Rectal smooth muscle tissue (tissue), 1 donor: ENCODE measurements around the gene CTRB2.
"Not testable (repeated sequence)": the region's sequence is repeated elsewhere in the genome, so short reads cannot be mapped to it uniquely, and the experiment has no call there.

Source experiments
- H3K27ac ChIP-seq: one replicate; pipeline ENCODE4 v1.7.0; 2013; ENCODE audit warnings: low read depth, low read length, inconsistent platforms
- H3K27me3 ChIP-seq: one replicate; pipeline ENCODE4 v1.7.0; 2013; ENCODE audit warnings: low read length; ENCODE audit not compliant: control insufficient read depth, insufficient read depth
- H3K36me3 ChIP-seq: one replicate; pipeline ENCODE4 v1.7.0; 2013; ENCODE audit warnings: low read length; ENCODE audit not compliant: control insufficient read depth, insufficient read depth
- H3K4me1 ChIP-seq: one replicate; pipeline ENCODE4 v1.7.0; 2013; ENCODE audit warnings: low read length; ENCODE audit not compliant: control insufficient read depth, insufficient read depth
- H3K4me3 ChIP-seq: one replicate; pipeline ENCODE4 v1.7.0; 2013; ENCODE audit warnings: low read length
- H3K9ac ChIP-seq: one replicate; pipeline ENCODE4 v1.7.0; 2013; ENCODE audit warnings: low read length

The CTRB2 gene

DNA sequence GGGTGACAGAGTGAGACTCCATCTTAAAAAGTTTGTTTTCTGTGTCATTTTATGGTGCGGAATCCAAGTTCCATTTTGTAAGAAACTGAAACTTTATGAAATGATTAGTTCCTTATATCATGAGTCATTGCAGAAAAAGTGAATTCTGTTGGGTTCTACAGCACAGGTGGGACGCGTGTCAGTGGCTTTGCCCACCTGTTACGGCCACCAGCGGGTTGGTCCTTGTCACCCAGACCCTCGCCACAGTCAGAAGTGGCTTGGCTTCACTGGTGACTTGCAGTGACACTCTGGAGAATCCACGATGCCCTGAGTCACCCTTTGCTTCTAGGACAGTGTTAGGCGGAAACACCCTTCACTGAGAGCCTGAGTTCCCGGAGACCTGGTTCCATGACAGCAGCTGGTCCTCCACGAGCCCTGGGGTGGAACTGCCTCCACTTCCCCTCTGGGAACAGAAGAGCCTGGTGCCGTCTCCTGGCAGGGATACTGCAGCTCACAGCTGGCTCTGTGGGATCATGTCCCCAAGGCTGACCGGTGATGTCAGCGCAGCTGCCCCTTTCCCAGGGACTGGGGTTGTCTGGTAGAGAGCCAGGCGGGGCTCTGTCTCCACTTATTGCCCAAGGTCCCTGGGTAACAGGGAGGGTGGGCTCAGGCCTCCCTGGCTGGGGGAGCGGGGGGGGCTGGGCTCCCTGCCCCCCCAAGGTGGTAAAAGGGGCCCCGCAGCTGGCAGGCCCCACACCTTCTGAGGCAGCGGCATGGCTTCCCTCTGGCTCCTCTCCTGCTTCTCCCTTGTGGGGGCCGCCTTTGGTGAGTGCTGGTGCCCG is 11.5 kb upstream of the CTRB2 start, which contains the start of gene CTRB1:
TSS of gene CTRB1 (plus strand) at position 733 of the 821 bp plus-strand sequence. CDS start at position 753, 20 bp downstream.
- Histone ChIP-seq H3K9ac (no peak within 1 kb of the TSS), H3K27ac (no peak within 1 kb of the TSS)

DNA sequence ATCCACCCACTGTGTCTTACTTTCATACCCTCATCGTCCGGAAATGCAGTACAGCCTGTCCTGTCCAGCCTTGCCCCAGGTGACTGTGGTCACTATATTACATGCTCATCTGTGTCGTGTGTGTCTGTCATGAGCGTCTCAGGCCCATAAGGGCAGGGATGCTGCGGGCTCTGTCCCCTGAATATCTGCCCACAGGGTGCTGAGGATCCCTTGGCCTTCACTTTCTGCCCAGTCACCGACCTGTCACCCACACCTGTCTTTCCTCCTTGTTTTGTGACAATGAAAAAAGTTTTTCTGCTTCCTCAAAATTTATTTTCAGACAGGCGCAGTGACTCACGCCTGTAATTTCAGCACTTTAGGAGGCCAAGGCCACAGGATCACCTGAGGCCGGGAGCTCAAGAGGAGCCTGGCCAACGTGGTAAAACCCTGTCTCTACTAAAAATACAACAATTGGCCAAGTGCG is 10.5 kb upstream of the CTRB2 start:
- H3K4me1 ChIP-seq, result no peaks in the 10 kb centered on the region
- H3K4me3 ChIP-seq, result no peak overlapping the region
- no peaks in the 10 kb centered on the region for H3K27me3 ChIP-seq
- H3K9ac ChIP-seq, result no peak overlapping the region
- H3K36me3 ChIP-seq, result no peaks in the 10 kb centered on the region
- H3K27ac ChIP-seq, result no peak overlapping the region

More for the DNA sequence above, 11.5 kb upstream of the CTRB2 start, which contains the start of gene CTRB1:
- H3K27me3 ChIP-seq, result no peaks in the 10 kb centered on the region
- H3K4me1 ChIP-seq, result no peaks in the 10 kb centered on the region
- no peaks in the 10 kb centered on the region for H3K36me3 ChIP-seq
- H3K4me3 ChIP-seq, result no peak within 1 kb of the TSS

DNA sequence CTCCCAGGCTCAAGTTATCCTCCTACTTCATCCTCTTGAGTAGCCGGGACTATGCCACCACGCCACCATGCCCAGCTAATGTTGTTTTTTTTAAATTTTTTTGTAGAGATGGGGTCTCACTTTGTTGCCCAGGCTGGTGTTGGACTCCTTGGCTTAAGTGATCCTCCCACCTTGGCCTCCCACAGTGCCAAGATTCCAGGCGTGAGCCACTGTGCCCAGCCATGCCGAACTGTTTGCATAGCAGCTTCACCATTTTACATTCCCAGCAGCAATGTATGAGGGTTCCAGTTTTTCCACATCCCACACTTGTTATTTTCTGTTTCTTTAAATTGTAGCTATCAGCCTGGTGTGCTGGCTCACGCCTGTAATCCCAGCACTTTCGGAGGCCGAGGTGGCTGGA is 9.6 kb upstream of the CTRB2 start:
- H3K36me3 ChIP-seq, result no peaks in the 10 kb centered on the region
- no peak overlapping the region for H3K9ac ChIP-seq
- H3K27me3 ChIP-seq, result no peaks in the 10 kb centered on the region
- no peak overlapping the region for H3K4me3 ChIP-seq
- H3K4me1 ChIP-seq, result no peaks in the 10 kb centered on the region
- no peak overlapping the region for H3K27ac ChIP-seq

DNA sequence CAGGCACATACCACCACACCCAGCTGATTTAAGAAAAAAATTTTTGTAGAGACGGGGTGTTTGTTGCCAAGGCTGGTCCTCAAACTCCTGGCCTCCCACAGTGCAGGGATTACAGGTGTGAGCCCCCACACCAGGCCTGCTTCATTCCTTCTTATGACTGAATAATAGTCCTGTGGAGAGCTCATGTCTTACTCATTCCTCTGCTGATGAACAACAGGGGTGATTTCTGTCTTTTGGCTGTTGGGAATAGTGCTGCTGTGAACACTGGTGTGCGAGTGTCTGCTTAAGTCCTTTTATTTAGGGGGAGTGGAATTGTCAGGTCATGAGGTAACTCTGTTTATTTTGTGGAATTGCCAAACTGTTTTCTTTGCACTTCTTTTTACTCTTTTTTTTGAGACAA is 9.2 kb upstream of the CTRB2 start:
- H3K27me3 ChIP-seq, result no peaks in the 10 kb centered on the region
- no peaks in the 10 kb centered on the region for H3K36me3 ChIP-seq
- H3K9ac ChIP-seq, result no peak overlapping the region
- no peak overlapping the region for H3K27ac ChIP-seq
- no peak overlapping the region for H3K4me3 ChIP-seq
- H3K4me1 ChIP-seq, result no peaks in the 10 kb centered on the region

DNA sequence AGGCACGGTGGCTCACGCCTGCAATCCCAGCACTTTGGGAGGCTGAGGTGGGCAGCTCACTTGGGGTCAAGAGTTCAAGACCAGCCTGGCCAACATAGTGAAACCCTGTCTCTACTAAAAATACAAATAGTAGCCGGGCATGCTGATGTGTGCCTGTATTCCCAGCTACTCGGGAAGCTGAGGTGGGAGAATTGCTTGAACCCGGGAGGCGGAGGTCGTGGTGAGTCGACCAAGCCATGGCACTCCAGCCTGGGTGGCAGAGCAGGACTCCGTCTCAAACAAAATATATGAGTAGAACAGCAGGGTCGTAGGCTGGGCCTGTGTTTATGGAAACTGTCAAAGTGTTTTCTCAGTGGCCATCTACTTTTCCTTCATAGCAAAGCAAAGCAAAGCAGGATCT is 4.3 kb upstream of the CTRB2 start:
- not testable (repeated sequence) for H3K36me3 ChIP-seq, H3K9ac ChIP-seq, H3K27ac ChIP-seq, H3K4me1 ChIP-seq, H3K27me3 ChIP-seq, H3K4me3 ChIP-seq

DNA sequence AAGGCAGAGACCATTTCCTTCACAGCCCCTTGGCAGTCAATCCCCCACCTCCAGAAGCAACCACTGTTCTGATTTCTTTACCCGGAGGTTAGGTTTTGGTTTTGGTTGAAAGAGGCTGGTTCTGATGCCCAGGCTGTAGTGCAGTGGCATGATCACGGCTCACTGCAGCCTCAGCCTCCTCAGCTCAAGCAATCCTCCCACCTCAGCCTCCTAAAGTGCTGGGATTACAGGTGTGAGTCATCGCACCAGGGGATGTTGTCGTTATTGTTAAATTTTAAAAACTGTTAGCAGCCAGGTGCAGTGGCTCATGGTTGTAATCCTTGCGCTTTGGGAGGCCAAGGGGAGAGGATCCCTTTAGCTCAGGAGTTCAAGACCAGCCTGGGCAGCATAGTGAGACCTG is 3.0 kb upstream of the CTRB2 start:
- no peaks in the 10 kb centered on the region for H3K4me1 ChIP-seq
- H3K27me3 ChIP-seq, result no peaks in the 10 kb centered on the region
- H3K4me3 ChIP-seq, result no peak overlapping the region
- no peaks in the 10 kb centered on the region for H3K36me3 ChIP-seq
- H3K9ac ChIP-seq, result no peak overlapping the region
- no peak overlapping the region for H3K27ac ChIP-seq

DNA sequence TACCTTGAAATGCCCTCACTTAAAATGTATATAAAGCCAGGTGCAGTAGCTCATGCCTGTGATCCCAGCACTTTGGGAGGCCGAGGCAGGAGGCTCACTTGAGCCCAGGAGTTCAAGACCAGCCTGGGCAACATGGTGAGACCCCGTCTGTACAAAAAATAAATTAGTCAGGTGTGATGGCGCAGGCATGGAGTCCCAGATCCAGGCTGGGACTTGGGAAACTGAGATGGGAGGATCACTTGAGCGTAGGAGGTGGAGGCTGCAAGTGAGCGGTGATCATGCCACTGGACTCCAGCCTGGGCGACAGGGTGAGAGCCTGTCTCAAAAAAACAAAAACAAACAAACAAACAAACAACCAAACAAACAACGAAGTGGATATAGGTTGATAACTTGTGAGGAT is 2.6 kb upstream of the CTRB2 start:
- not testable (repeated sequence) for H3K36me3 ChIP-seq, H3K4me3 ChIP-seq, H3K27ac ChIP-seq, H3K4me1 ChIP-seq, H3K27me3 ChIP-seq, H3K9ac ChIP-seq

DNA sequence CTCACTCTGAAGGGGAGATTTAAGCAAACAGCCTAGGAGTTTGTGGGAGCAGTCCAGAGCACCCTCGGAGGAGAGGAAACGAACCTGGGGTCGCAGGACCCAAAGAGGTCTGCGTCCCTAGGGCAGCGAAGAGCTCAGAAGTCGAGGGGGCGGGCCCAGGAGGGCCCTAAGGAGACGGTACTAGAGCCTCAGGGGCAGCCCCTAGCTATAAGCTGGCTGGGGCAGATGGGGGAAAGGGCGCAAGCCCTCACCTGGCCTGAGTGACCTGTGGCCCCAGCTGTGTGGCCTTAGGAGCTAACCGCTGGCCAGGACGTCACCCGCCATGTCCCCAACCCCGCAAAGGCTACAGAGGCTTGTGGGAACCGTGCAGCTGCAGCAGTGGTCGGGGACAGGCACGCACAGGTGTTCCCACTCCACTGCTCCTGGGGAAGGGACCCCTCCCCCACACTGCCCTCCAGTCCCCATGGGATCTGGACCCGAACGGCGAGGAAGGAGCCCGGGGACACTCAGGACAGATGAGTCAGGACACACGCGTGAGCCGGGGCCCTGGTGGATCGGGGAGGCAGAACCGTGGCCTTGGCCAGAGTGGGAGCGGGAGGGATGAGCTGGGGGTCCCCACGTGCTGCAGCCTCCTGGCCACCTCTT is 2.0 kb upstream of the CTRB2 start:
- no peaks in the 10 kb centered on the region for H3K4me1 ChIP-seq

DNA sequence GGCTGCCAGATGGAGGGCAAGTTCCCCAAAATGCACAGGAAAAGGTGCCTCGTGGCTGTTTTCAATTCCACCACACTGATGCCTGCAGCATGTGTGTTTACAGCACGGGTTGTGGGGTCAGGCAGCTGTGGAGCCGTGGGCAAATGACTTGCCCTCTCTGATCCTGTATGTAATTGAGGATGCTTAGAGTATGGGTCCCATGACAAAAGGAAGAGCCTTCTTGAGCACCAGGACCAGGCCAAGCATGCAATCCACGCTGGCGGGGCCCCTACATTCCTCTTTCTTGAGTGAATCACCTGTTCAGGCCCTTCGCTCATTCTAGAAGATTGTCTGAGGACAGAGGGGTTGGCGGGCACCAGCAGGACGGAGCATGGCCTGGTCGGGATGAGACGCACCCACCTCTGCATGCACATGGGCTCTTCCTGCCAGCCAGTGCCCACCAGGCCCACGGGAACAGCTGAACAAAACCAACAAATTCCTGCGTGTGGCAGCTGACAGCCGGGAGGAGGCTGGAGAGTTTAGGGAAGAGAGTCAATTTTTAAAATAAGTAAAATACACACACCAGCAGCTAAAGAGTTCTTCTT is 1.4 kb upstream of the CTRB2 start:
- no peaks in the 10 kb centered on the region for H3K4me1 ChIP-seq
- H3K27ac ChIP-seq, result no peak overlapping the region
- H3K4me3 ChIP-seq, result no peak overlapping the region

More for the DNA sequence above, 2.0 kb upstream of the CTRB2 start:
- Histone ChIP-seq H3K9ac (no peak overlapping the region), H3K4me3 (no peak overlapping the region), H3K27me3 (no peaks in the 10 kb centered on the region), H3K27ac (no peak overlapping the region), H3K36me3 (no peaks in the 10 kb centered on the region)

DNA sequence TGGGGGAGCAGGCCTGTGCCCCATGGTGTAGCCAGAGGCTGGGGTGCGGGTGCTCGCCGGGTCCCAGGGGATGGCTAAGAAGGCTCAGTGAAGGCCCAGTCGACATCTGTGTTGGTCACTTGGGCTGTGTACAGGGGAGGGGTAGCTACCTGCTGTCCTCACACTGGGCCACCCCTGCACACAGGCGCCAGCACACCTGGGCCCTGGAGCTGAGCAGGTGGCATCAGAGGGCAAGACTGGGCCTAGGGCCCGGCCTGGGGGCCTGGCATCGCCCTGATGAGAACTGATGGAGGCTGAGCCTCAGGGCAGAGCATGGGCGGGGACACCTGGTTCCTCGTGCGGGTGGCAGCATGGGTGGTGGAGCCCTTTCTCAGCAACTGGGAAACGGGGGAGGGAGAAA is 870 bp upstream of the CTRB2 start:
- Histone ChIP-seq H3K27me3 (no peaks in the 10 kb centered on the region), H3K9ac (no peak overlapping the region), H3K4me3 (no peak overlapping the region), H3K36me3 (no peaks in the 10 kb centered on the region), H3K4me1 (no peaks in the 10 kb centered on the region), H3K27ac (no peak overlapping the region)

More for the DNA sequence above, 1.4 kb upstream of the CTRB2 start:
- no peaks in the 10 kb centered on the region for H3K36me3 ChIP-seq
- H3K27me3 ChIP-seq, result no peaks in the 10 kb centered on the region
- no peak overlapping the region for H3K9ac ChIP-seq

DNA sequence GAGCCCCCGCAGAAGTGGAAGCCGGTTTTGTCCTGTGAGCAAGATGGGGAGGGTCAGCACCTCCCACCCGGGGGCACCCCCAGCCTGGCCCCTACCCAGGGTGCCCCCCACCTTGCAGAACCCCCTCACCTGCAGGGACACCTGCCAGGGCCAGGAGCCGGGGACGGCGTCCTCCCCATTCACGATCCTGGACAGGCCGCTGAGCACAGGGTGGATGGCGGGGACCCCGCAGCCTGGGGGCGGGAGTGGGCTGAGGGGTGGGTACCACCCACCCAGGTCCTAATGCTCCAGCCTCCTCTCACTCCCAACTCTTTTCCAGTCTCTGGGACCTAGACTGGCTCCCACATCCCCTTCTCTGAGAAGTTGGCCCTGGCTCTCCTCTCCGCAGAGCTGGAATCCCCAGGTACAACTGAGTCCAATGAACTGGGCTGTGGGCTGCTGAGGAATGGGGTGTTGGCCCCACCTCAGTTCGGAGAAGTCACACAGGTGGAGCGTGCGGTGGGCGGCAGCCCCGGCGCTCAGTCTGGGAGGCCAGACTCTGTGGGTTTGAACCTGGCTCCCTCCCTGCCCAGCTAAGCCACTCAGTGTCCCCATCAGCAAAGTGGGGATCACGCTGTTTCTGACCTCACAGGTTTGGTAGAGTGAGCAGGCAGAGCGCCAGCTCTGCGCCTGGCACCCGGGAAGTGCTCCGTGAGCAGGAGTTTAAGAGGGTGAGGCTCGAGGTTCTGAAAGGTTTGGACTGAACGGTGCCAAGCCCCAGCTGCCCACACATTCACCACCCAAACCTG is 806 bp downstream of the CTRB2 start:
- H3K36me3 ChIP-seq, H3K4me3 ChIP-seq, H3K27me3 ChIP-seq, H3K27ac ChIP-seq, H3K4me1 ChIP-seq, H3K9ac ChIP-seq: not testable (repeated sequence)

DNA sequence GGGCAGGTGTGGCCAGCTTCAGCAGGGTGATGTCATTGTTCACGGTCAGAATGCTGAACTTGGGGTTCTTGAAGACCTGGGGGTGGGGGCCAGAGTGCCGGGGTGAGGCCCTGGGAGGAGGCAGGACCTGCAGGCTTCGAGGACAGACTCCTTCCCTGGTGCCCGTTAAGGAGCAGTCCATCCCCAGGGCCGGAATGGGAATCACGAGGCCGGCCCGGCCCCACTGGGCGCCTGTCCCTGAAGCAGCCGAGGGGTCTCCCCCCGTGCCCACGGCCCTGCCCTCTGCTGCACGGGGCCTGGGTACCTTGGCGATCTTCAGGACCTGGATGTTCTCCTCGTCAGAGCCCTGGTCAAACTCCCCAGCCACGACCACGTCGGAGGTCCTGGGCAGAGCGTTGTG is 1.5 kb downstream of the CTRB2 start:
- H3K4me3 ChIP-seq, H3K27me3 ChIP-seq, H3K36me3 ChIP-seq, H3K27ac ChIP-seq, H3K4me1 ChIP-seq, H3K9ac ChIP-seq: not testable (repeated sequence)
